Activated T-cell treated with anti-CD3 and anti-CD28 coated beads for 24 hours (primary cell): Measurements from ENCODE around the gene NPFF.

ENCODE experiments used
- DNase-seq: peaks from one replicate; pipeline ENCODE4 v3.0.0-alpha.2; 2020; ENCODE audit warnings: low read depth

Gene NPFF

GRCh38 chr12:53514628-53515290, 7.5 kb upstream of the NPFF start:
- DNase-seq: no peak

GRCh38 chr12:53513712-53514410, 6.6 kb upstream of the NPFF start:
- no peak for DNase-seq

- DNase-seq: no peak
Observed at GRCh38 chr12:53510181-53510812, 3.0 kb upstream of the NPFF start.

- DNase-seq: peak; percentile 77
Observed at GRCh38 chr12:53508534-53509170, 1.4 kb upstream of the NPFF start.

GRCh38 chr12:53507603-53507885, 260 bp upstream of the NPFF start:
- no peak for DNase-seq

GRCh38 chr12:53506450-53506785, 866 bp downstream of the NPFF start:
- no peak for DNase-seq

- no peak for DNase-seq
Observed at GRCh38 chr12:53505555-53506449, 1.5 kb downstream of the NPFF start.

- DNase-seq: no peak
Observed at GRCh38 chr12:53505086-53505485, 2.2 kb downstream of the NPFF start.

- DNase-seq: no peak
Observed at GRCh38 chr12:53504004-53504920, 3.0 kb downstream of the NPFF start.

GRCh38 chr12:53502983-53503728, 4.1 kb downstream of the NPFF start:
- no peak for DNase-seq

- no peak for DNase-seq
Observed at GRCh38 chr12:53502331-53502730, 5.0 kb downstream of the NPFF start.

GRCh38 chr12:53501615-53502181, 5.6 kb downstream of the NPFF start:
- DNase-seq: no peak

GRCh38 chr12:53500776-53501614, 6.3 kb downstream of the NPFF start, which contains the start of gene TARBP2:
Gene TARBP2 (plus strand): TSS chr12:53501283. CDS start chr12:53501409, 126 bp downstream.
- DNase-seq: peak; percentile 97

GRCh38 chr12:53500142-53500775, 7.0 kb downstream of the NPFF start:
- no peak for DNase-seq

GRCh38 chr12:53499266-53500141, 7.8 kb downstream of the NPFF start, which contains the start of gene MAP3K12:
Gene MAP3K12 (minus strand): TSS chr12:53499458. CDS start chr12:53487391, 12,067 bp downstream.
- DNase-seq: peak; percentile 48

GRCh38 chr12:53498235-53498630, 9.1 kb downstream of the NPFF start:
- no peak for DNase-seq

GRCh38 chr12:53497461-53497860, 9.8 kb downstream of the NPFF start:
- no peak for DNase-seq

- no peak for DNase-seq
Observed at GRCh38 chr12:53496752-53497032, 10.6 kb downstream of the NPFF start.
